Adrenal gland (tissue), 12 donors: ENCODE data around the gene S100A8. TPM values are rescaled to one million over a fixed set of nuclear protein-coding genes. Genes with fewer than 3 reads are reported as not detected.

Source experiments
- DNase-seq, 7 donors: peaks; one replicate each; pipeline ENCODE4 v3.0.0-alpha.2; 2019 to 2020
- H3K27ac ChIP-seq, 5 donors: fragments of 200-600 bp; sonication (generic) in 4 of 5; 1 replicate in 3 of 5; 2 replicates in 2 of 5; pipeline versions ENCODE4 v1.5.1 to v1.8.0; 2016 to 2020; ENCODE audit warnings: mild to moderate bottlenecking in 1 of 5
- H3K27me3 ChIP-seq: fragments of 200-600 bp; 2 replicates; pipeline ENCODE4 v1.8.0; 2021
- H3K36me3 ChIP-seq, 2 donors: fragments of 200-600 bp; replicated peaks in 1 of 2; 1 replicate in 1 of 2; 2 replicates in 1 of 2; pipeline versions ENCODE4 v1.5.1 to v1.8.0; 2018 to 2022
- H3K4me1 ChIP-seq, 2 donors: fragments of 200-600 bp; replicated peaks in 1 of 2; 1 replicate in 1 of 2; 2 replicates in 1 of 2; pipeline versions ENCODE4 v1.5.1 to v1.8.0; 2018 to 2021
- H3K4me3 ChIP-seq, 4 donors: fragments of 200-600 bp; sonication (generic) in 3 of 4; one replicate each; pipeline ENCODE4 v1.5.1; 2016 to 2018
- H3K9me3 ChIP-seq, 3 donors: fragments of 200-600 bp; sonication (generic) in 1 of 3; replicated peaks in 1 of 3; 1 replicate in 2 of 3; 2 replicates in 1 of 3; pipeline versions ENCODE4 v1.5.1 to v1.8.0; 2016 to 2021
- POLR2A ChIP-seq, 2 donors: fragments of 450-650 bp; IDR thresholded peaks; one replicate each; pipeline ENCODE4 v1.6.1; 2017; ENCODE audit warnings: antibody characterized with exemption in 2 of 2, mild to moderate bottlenecking in 2 of 2, moderate library complexity in 1 of 2
- WGBS, 4 donors: extraction: QIAGEN DNeasy Blood & Tissue Kit in 2 of 4; methylation state at CpG; one replicate each; pipeline versions ENCODE4 v1.1.5 to v1.1.7; 2013 to 2017; 5-methylcytosine and 5-hydroxymethylcytosine counted together
- intact Hi-C, 2 donors: fragments of 100-400 bp; cut with DNase I; formaldehyde crosslinking; loops; one replicate each; pipeline versions ENCODE4 v1.14.1 to v1.15.0; 2022 to 2023
- polyA plus RNA-seq, 3 donors: library from polyadenylated mRNA; stranded (reverse); fragments of 200-250 nt in 2 of 3; fragments of 350-450 nt in 1 of 3; fragmentation: Illumina TruSeq in 1 of 3; extraction: RNeasy Lipid Tissue Mini Kit (QIAGEN cat#74804) in 1 of 3; gene quantifications; one replicate each; pipeline ENCODE4 v1.2.3, GENCODE V29; 2013 to 2014
- total RNA-seq, 9 donors: library from RNA; depleted of rRNA in 4 of 9; stranded (reverse); fragments of >200 nt in 4 of 9; fragments of 120-200 nt in 1 of 9; fragmentation: NEBNext Ultra II Directional in 1 of 9; extraction: Animal tissue kit (Norgen Biotek cat#: 25700) in 1 of 9; gene quantifications; one replicate each; pipeline versions ENCODE4 v1.1.0 to v1.2.4, GENCODE V29; 2013 to 2023
- TF ChIP-seq, protein P1 (sequence below), 6 experiments: fragments of 450-650 bp in 4 of 6; fragments of 200-600 bp in 2 of 6; sonication (generic) in 1 of 6; IDR thresholded peaks; 1 replicate in 5 of 6; 2 replicates in 1 of 6; pipeline versions ENCODE4 v1.5.1 to v1.8.0; 2016 to 2021; ENCODE audit warnings: antibody characterized with exemption in 6 of 6, mild to moderate bottlenecking in 2 of 6, moderate library complexity in 1 of 6
- donor health status: healthy with polysubstance abuse.
- donor health status: Bipolar disorder and iron deficiency.
- donor health status: DM: yes; HTN: yes; CAD: no.
- donor health status: DM: no; HTN: no; CAD: no.
- donor health status: DM: no; HTN: no; CAD: no.
- donor health status: DM: yes; HTN: yes; CAD: no.

S100A8 gene
- total and polyA plus RNA-seq, 12 donors: 3.4 to 257 (median 58.0) TPM

DNA sequence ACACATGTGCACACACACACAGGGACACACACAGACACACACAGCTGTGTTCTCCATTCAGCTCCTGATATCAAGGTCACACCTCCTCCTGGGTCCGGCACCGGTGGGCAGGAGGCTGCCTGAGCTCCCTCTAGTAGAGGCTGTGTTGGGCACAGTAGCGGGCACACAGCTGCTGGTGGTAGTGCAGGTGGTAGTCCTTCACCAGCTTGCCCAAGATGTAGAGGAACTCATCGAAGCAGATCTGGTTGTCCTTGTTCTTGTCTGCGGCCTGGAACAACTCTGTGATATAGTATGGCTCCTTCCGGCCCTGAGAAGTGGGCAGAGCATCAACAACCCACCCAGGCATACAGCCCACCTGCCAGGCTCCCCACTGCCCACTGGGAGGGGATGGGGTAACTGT, 5.6 kb upstream of the S100A8 start:
- H3K27ac ChIP-seq: no peak overlapping the region
- H3K9me3 ChIP-seq: no peaks in the 10 kb centered on the region
- no peaks in the 10 kb centered on the region for H3K36me3 ChIP-seq
- intact Hi-C loops: no loop called here
- no peak overlapping the region for H3K4me3 ChIP-seq
- TF ChIP-seq, protein P1, sequence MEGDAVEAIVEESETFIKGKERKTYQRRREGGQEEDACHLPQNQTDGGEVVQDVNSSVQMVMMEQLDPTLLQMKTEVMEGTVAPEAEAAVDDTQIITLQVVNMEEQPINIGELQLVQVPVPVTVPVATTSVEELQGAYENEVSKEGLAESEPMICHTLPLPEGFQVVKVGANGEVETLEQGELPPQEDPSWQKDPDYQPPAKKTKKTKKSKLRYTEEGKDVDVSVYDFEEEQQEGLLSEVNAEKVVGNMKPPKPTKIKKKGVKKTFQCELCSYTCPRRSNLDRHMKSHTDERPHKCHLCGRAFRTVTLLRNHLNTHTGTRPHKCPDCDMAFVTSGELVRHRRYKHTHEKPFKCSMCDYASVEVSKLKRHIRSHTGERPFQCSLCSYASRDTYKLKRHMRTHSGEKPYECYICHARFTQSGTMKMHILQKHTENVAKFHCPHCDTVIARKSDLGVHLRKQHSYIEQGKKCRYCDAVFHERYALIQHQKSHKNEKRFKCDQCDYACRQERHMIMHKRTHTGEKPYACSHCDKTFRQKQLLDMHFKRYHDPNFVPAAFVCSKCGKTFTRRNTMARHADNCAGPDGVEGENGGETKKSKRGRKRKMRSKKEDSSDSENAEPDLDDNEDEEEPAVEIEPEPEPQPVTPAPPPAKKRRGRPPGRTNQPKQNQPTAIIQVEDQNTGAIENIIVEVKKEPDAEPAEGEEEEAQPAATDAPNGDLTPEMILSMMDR (IDR thresholded peaks at IDR 0.05): no peak
- TF ChIP-seq POLR2A (IDR thresholded peaks at IDR 0.05): no peak
- 62 to 86% (median 80%) methylated on average over 6 of the region's 6 CpGs for WGBS, 4 donors
- H3K4me1 ChIP-seq: no peaks in the 10 kb centered on the region
- no peaks in the 10 kb centered on the region for H3K27me3 ChIP-seq
- no peak for DNase-seq

DNA sequence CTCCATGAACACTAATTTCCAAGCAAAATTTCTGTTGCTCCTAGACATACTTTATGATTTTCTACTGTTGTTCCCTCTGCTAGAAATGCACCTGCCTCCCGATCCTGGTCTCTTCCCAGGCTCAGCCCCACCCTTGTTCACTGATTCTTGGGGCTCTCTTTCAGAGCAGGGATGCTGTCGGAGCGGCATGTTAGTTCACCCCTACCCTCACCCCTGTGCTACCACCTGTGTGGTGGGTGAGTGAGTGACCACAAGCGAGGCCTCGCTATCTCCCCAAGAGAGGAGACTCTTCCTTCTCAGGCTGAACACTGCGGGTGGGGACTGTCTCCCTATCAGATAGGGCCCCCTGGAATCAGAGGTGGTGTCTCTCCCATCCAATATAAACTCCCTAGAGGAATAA, 4.9 kb upstream of the S100A8 start:
- Histone ChIP-seq H3K4me1 (no peaks in the 10 kb centered on the region), H3K36me3 (no peaks in the 10 kb centered on the region), H3K9me3 (no peaks in the 10 kb centered on the region), H3K4me3 (no peak overlapping the region), H3K27ac (no peak overlapping the region), H3K27me3 (no peaks in the 10 kb centered on the region)
- 73 to 86% (median 77%) methylated on average over 6 of the region's 6 CpGs for WGBS, 4 donors
- intact Hi-C loops: no loop called here
- TF ChIP-seq, protein P1 (IDR thresholded peaks at IDR 0.05): no peak
- no peak for TF ChIP-seq POLR2A (IDR thresholded peaks at IDR 0.05)
- DNase-seq: no peak

DNA sequence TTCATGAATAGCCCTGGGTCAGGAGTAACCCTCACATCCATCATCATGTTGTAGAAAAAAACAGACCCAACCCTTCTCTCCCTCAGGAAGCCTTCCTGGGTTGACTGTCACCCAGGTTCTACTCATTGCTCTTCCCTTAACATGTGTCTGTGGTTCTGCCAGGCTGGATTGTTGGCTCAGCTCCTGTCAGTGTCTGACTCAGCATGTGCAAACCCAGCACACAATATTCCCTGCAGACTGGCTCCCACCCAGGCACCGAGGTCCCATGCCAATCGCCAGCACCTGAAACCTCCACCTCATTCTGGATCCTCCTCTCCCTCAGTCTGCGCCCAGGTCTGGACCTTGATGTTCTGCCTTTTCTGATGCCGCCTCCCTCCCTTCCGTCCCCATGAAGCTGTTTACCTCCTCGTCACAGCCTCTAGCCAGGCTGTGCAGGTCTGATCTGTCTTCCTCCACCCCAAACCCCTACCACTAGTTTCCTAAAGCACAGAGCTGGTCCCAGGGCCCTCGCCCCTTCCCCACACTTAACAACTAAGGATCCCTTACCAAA, 4.3 kb upstream of the S100A8 start:
- Histone ChIP-seq H3K4me3 (no peak overlapping the region), H3K36me3 (no peaks in the 10 kb centered on the region), H3K9me3 (no peaks in the 10 kb centered on the region), H3K27me3 (no peaks in the 10 kb centered on the region), H3K4me1 (no peaks in the 10 kb centered on the region), H3K27ac (no peak overlapping the region)
- TF ChIP-seq, protein P1 (IDR thresholded peaks at IDR 0.05): no peak
- no peak for TF ChIP-seq POLR2A (IDR thresholded peaks at IDR 0.05)
- WGBS, 4 donors: 59 to 73% (median 65%) methylated on average over 7 of the region's 7 CpGs
- DNase-seq: peak in 3 of 7 donors; percentile 17 to 44 (median 39)
- intact Hi-C loops: no loop called here

DNA sequence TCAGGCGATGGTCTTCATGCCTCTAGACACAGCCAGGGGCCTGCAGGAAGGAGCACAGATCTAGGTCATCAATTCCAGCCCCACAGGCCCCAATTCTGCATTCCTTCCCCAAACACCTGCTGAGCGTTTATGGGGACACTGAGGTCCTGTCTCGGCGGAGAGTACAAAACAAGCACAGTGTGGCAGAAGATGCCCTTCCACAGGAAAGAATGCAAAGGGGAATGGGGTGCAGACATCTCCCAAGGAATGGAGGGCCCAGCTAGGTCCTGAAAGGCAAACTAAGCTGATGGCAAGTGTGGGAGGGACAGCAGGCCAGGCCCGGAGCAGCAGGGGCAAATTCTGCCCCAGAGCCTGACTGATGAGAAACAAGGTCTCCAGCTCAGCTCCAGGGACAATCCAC, 3.5 kb upstream of the S100A8 start:
- no peaks in the 10 kb centered on the region for H3K9me3 ChIP-seq
- no peak overlapping the region for H3K27ac ChIP-seq
- TF ChIP-seq POLR2A (IDR thresholded peaks at IDR 0.05): no peak
- TF ChIP-seq, protein P1 (IDR thresholded peaks at IDR 0.05): no peak
- DNase-seq: no peak
- H3K4me3 ChIP-seq: no peak overlapping the region
- no peaks in the 10 kb centered on the region for H3K27me3 ChIP-seq
- 73 to 83% (median 80%) methylated on average over 4 to 5 of the region's 5 CpGs for WGBS, 4 donors
- no peaks in the 10 kb centered on the region for H3K36me3 ChIP-seq
- H3K4me1 ChIP-seq: no peaks in the 10 kb centered on the region
- intact Hi-C loops: no loop called here
